PC-3 (cell line): ENCODE data around the gene RHEBL1.

Experiments used
- CTCF ChIP-seq: fragments of 300-600 bp; sonication (generic); conservative IDR thresholded peaks from 2 replicates; pipeline ENCODE4 v1.5.1; 2017; ENCODE audit warnings: antibody characterized with exemption, low read depth, mild to moderate bottlenecking, low read length
- EZH2 ChIP-seq: fragments of 300-600 bp; sonication (generic); IDR thresholded peaks from one replicate; pipeline ENCODE4 v1.6.1; 2017; ENCODE audit warnings: antibody characterized with exemption, mild to moderate bottlenecking, low read length; ENCODE audit not compliant: unreplicated experiment

GRCh38 chr12:49032679-49033447, 36.9 kb downstream of the RHEBL1 start:
- no peak for TF ChIP-seq EZH2
- no peak for TF ChIP-seq CTCF
